ENCODE data around the gene PDE8A.
"Not testable (repeated sequence)": the region's sequence is repeated elsewhere in the genome, so short reads cannot be mapped to it uniquely, and the experiment has no call there.

DNA sequence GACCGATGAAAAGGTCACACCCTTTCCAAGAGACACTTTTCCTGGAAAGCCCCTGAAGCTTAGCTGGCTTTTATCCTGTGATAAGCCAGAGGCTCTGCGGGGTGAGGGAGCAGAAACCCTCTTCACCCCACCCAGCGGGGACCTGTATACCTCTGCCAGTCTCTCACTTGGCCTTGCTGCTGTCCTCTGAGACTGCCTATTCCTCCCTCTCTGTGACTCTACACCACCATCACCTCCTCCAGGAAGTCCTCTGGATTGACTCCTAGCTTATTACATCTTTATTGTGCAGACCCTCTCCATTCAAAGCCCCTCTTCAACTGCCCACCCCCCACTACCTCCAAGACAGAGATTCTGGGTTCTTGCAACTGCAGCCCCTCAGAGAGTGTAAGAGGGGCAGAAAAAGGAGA is 206.5 kb downstream of the PDE8A start:
- TF ChIP-seq EP300 (IDR thresholded peaks at IDR 0.05; ENCODE audit: low read depth in 2 of 2, low read length in 2 of 2); EP300 (CRISPR knock-in tag; IDR thresholded peaks at IDR 0.05; ENCODE audit: borderline replicate concordance); ZNF382 (CRISPR knock-in tag; IDR thresholded peaks at IDR 0.05; ENCODE audit: borderline replicate concordance); ZNF253 (CRISPR knock-in tag; IDR thresholded peaks at IDR 0.05; ENCODE audit: borderline replicate concordance); ZSCAN30 (CRISPR knock-in tag; IDR thresholded peaks at IDR 0.05); ATRX (CRISPR knock-in tag; IDR thresholded peaks at IDR 0.05; ENCODE audit: borderline replicate concordance); RFX5 (IDR thresholded peaks at IDR 0.05; ENCODE audit: low read depth, low read length): not testable (repeated sequence)
- TF ChIP-seq, protein P1, sequence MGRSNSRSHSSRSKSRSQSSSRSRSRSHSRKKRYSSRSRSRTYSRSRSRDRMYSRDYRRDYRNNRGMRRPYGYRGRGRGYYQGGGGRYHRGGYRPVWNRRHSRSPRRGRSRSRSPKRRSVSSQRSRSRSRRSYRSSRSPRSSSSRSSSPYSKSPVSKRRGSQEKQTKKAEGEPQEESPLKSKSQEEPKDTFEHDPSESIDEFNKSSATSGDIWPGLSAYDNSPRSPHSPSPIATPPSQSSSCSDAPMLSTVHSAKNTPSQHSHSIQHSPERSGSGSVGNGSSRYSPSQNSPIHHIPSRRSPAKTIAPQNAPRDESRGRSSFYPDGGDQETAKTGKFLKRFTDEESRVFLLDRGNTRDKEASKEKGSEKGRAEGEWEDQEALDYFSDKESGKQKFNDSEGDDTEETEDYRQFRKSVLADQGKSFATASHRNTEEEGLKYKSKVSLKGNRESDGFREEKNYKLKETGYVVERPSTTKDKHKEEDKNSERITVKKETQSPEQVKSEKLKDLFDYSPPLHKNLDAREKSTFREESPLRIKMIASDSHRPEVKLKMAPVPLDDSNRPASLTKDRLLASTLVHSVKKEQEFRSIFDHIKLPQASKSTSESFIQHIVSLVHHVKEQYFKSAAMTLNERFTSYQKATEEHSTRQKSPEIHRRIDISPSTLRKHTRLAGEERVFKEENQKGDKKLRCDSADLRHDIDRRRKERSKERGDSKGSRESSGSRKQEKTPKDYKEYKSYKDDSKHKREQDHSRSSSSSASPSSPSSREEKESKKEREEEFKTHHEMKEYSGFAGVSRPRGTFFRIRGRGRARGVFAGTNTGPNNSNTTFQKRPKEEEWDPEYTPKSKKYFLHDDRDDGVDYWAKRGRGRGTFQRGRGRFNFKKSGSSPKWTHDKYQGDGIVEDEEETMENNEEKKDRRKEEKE (IDR thresholded peaks at IDR 0.05): not testable (repeated sequence)
- TF ChIP-seq, protein P2, sequence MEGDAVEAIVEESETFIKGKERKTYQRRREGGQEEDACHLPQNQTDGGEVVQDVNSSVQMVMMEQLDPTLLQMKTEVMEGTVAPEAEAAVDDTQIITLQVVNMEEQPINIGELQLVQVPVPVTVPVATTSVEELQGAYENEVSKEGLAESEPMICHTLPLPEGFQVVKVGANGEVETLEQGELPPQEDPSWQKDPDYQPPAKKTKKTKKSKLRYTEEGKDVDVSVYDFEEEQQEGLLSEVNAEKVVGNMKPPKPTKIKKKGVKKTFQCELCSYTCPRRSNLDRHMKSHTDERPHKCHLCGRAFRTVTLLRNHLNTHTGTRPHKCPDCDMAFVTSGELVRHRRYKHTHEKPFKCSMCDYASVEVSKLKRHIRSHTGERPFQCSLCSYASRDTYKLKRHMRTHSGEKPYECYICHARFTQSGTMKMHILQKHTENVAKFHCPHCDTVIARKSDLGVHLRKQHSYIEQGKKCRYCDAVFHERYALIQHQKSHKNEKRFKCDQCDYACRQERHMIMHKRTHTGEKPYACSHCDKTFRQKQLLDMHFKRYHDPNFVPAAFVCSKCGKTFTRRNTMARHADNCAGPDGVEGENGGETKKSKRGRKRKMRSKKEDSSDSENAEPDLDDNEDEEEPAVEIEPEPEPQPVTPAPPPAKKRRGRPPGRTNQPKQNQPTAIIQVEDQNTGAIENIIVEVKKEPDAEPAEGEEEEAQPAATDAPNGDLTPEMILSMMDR (CRISPR knock-in tag; IDR thresholded peaks at IDR 0.05): not testable (repeated sequence)
